Glutamatergic neuron (in vitro differentiated cells): ENCODE data around the gene SPINT2. TPM values are rescaled to one million over a fixed set of nuclear protein-coding genes. Genes with fewer than 3 reads are reported as not detected.
"Not testable (repeated sequence)": the region's sequence is repeated elsewhere in the genome, so short reads cannot be mapped to it uniquely, and the experiment has no call there.

Source experiments
- DNase-seq: peaks from one replicate; pipeline ENCODE4 v3.0.0; 2022
- H3K27ac Mint-ChIP-seq: one replicate; pipeline ENCODE4 v1.8.0; 2020; ENCODE audit warnings: mild to moderate bottlenecking, mixed read lengths, inconsistent platforms; ENCODE audit not compliant: unreplicated experiment
- H3K27me3 Mint-ChIP-seq: one replicate; pipeline ENCODE4 v1.8.0; 2020; ENCODE audit warnings: mild to moderate bottlenecking, moderate library complexity, mixed read lengths, inconsistent platforms; ENCODE audit not compliant: unreplicated experiment
- H3K36me3 Mint-ChIP-seq: one replicate; pipeline ENCODE4 v1.8.0; 2020; ENCODE audit warnings: mild to moderate bottlenecking, mixed read lengths, inconsistent platforms; ENCODE audit not compliant: unreplicated experiment
- H3K4me1 Mint-ChIP-seq: one replicate; pipeline ENCODE4 v1.8.0; 2020; ENCODE audit warnings: mild to moderate bottlenecking, low read depth, mixed read lengths, inconsistent platforms; ENCODE audit not compliant: unreplicated experiment
- H3K4me3 Mint-ChIP-seq: one replicate; pipeline ENCODE4 v1.8.0; 2020; ENCODE audit warnings: mild to moderate bottlenecking, mixed read lengths, inconsistent platforms; ENCODE audit not compliant: unreplicated experiment
- H3K9me3 Mint-ChIP-seq: one replicate; pipeline ENCODE4 v1.8.0; 2020; ENCODE audit warnings: mild to moderate bottlenecking, moderate library complexity, mixed read lengths, inconsistent platforms; ENCODE audit not compliant: unreplicated experiment
- total RNA-seq: library from RNA; stranded (reverse); fragmentation: NEBNext Ultra II Directional; extraction: Animal tissue kit (Norgen Biotek cat#: 25700); gene quantifications from one replicate; pipeline ENCODE4 v1.2.1, GENCODE V29; 2021; ENCODE audit not compliant: unreplicated experiment
- TF ChIP-seq, protein P1 (sequence below): fragments of 200-600 bp; sonication (generic); IDR thresholded peaks from one replicate; pipeline ENCODE4 v1.5.0; 2021; ENCODE audit not compliant: partially characterized antibody, unreplicated experiment

The SPINT2 gene
- total RNA-seq, 1 donor from 2014 or later: 78.9 TPM

DNA sequence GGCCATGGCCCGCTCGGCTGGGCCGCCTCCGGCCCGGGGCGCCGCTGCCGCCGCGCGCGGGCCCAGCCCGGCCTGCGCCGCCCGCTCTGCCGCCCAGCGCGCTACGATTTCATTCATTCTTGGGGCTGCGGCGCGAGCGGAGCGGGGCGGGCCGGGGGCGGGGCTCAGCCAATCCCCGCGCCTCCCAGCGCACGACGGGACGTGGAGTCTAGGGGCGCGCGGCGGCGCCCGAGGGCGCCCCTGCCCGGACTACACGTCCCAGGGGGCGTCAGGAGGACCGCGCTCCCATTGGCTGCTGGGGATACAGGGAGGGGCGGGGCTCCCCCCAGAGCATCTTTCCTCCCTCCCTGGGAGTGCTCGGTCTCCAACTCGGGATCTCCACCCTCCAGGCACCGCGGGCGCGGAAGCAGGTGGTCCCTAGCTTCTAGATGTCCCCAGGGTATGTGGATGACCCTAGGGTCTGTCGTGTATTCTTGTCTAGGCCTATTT is 34.7 kb upstream of the SPINT2 start:
- no peaks in the 10 kb centered on the region for H3K36me3 Mint-ChIP-seq
- peaks cover 8% of the 10 kb centered on the region for H3K4me1 Mint-ChIP-seq
- peak overlapping the region; percentile 85 for H3K4me3 Mint-ChIP-seq
- TF ChIP-seq, protein P1, sequence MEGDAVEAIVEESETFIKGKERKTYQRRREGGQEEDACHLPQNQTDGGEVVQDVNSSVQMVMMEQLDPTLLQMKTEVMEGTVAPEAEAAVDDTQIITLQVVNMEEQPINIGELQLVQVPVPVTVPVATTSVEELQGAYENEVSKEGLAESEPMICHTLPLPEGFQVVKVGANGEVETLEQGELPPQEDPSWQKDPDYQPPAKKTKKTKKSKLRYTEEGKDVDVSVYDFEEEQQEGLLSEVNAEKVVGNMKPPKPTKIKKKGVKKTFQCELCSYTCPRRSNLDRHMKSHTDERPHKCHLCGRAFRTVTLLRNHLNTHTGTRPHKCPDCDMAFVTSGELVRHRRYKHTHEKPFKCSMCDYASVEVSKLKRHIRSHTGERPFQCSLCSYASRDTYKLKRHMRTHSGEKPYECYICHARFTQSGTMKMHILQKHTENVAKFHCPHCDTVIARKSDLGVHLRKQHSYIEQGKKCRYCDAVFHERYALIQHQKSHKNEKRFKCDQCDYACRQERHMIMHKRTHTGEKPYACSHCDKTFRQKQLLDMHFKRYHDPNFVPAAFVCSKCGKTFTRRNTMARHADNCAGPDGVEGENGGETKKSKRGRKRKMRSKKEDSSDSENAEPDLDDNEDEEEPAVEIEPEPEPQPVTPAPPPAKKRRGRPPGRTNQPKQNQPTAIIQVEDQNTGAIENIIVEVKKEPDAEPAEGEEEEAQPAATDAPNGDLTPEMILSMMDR: no peak
- H3K27me3 Mint-ChIP-seq: peaks cover 10% of the 10 kb centered on the region
- H3K9me3 Mint-ChIP-seq: peaks cover 9% of the 10 kb centered on the region
- peak overlapping the region; percentile 66 for H3K27ac Mint-ChIP-seq
- DNase-seq: peak; percentile 76

- H3K9me3 Mint-ChIP-seq, DNase-seq, H3K36me3 Mint-ChIP-seq, H3K27me3 Mint-ChIP-seq, H3K4me1 Mint-ChIP-seq, H3K27ac Mint-ChIP-seq: not testable (repeated sequence)
- H3K4me3 Mint-ChIP-seq: peak overlapping the region; percentile 85
These were observed 33.8 kb upstream of the SPINT2 start for GRCh38 chr19:38230506-38231133.

DNA sequence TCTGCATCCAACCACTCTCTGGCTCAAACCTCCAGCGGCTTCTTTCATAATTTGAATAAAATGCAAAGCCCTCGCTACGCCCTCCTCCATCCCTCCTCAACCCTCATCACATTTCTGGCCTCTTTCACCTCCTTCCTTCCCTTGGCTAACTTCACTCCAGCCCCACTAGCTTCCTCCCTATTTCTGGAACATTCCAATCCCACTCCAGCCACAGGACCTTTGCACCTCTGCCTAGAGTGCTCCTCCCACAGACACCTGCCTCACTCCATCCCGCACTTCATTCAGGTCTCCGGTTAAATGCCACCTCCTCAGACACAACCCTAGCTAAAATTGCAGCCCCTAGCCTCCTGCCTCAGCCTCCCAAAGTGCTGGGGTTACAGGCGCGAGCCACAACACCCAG is 32.5 kb upstream of the SPINT2 start:
- Mint-ChIP-seq H3K27me3 (peaks cover 6% of the 10 kb centered on the region), H3K27ac (no peak overlapping the region), H3K4me3 (no peak overlapping the region), H3K9me3 (peaks cover 4% of the 10 kb centered on the region), H3K4me1 (peaks cover under 1% of the 10 kb centered on the region), H3K36me3 (no peaks in the 10 kb centered on the region)
- DNase-seq: no peak
- TF ChIP-seq, protein P1: no peak

DNA sequence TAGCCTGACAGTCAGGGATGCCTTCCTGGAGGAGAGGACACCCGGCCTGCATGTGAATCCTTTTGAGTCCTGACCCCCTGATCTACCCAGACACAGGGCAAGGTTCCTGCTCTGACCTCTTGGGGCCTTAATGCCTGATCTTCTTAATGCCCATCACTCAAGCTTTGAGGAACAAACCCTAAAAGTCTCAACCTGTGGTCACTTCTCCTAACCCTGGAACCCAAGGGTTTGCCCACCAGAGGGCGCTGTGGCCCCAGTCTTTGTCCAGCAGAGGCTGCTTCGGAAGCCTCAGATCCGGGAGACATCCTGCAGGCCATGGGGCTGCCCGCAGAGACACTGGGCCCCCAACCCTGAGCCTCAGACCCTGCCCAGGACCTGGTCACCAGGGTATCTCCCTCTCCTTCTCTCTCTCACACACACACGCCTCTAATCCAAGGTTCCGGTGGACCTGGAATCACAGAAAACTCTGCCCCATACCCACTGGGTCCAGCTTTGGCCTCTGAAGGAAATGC is 30.6 kb upstream of the SPINT2 start:
- peaks cover 9% of the 10 kb centered on the region for H3K27me3 Mint-ChIP-seq
- no peaks in the 10 kb centered on the region for H3K36me3 Mint-ChIP-seq
- peak; percentile 97 for DNase-seq
- H3K4me3 Mint-ChIP-seq: no peak overlapping the region
- H3K9me3 Mint-ChIP-seq: peaks cover 4% of the 10 kb centered on the region
- TF ChIP-seq, protein P1: peak; percentile 92
- peak overlapping the region; percentile 43 for H3K27ac Mint-ChIP-seq
- H3K4me1 Mint-ChIP-seq: no peaks in the 10 kb centered on the region

DNA sequence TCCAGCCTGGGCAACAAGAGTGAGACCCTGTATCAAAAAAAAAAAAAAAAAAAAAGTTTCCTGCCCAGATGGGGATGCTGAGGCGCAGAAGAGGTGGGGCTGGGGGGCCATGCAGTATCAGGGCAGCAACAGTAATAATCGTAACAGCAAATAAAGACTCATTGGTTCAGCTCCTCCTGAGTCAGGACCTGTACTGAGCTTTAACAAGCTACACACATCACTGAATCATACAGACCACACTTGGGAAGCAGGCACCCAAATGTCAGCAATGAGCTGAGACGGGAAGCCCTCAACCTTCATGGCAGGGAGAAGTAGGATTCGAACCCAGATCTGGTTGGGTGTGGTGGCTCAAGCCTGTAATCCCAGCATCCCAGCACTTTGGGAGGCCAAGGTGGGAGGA is 29.8 kb upstream of the SPINT2 start:
- H3K27me3 Mint-ChIP-seq: peaks cover 10% of the 10 kb centered on the region
- no peak for DNase-seq
- H3K4me1 Mint-ChIP-seq: peaks cover under 1% of the 10 kb centered on the region
- H3K36me3 Mint-ChIP-seq: no peaks in the 10 kb centered on the region
- H3K9me3 Mint-ChIP-seq: peaks cover 4% of the 10 kb centered on the region
- TF ChIP-seq, protein P1: no peak
- H3K27ac Mint-ChIP-seq: no peak overlapping the region
- H3K4me3 Mint-ChIP-seq: no peak overlapping the region
